HCT116 (cell line): Measurements from ENCODE around the gene ERC1. TPM values are rescaled to one million over a fixed set of nuclear protein-coding genes. Genes with fewer than 3 reads are reported as not detected.

Experiments used
- ATAC-seq: fragments of 200-7000 bp; cut with Tn5 transposase; 2 replicates; pipeline ENCODE4 v1.9.1; 2020; ENCODE audit warnings: mild to moderate bottlenecking, moderate library complexity
- BruUV-seq: library from RNA; stranded (reverse); fragments of 400-500 nt; replicated peaks from 2 replicates; lab custom pipeline; 2021; lab: Mats Ljungman, UMichigan
- CTCF ChIA-PET: fragments of 300-600 bp; sonication (Branson Sonifier 250); formaldehyde crosslinking; loops from one replicate; lab custom pipeline; 2021; ENCODE audit warnings: antibody characterized with exemption; lab: Charles Lee
- POLR2A ChIA-PET: fragments of 300-600, 350-600 bp; sonication (Branson Sonifier 250); formaldehyde crosslinking; loops from one replicate; lab custom pipeline; 2021; ENCODE audit warnings: antibody characterized with exemption; lab: Charles Lee
- RAD21 ChIA-PET, 2 experiments: fragments of 300-600 bp; sonication (Branson Sonifier 250); formaldehyde crosslinking; loops; one replicate each; lab custom pipeline; 2023; ENCODE audit warnings: low total read pairs in 2 of 2; ENCODE audit not compliant: uncharacterized antibody in 2 of 2, unreplicated experiment in 2 of 2, low non-redundant PET in 1 of 2; lab: Charles Lee
- DNase-seq: peaks from one replicate; pipeline ENCODE4 v3.0.0-alpha.2; 2010; ENCODE audit warnings: low read depth, low spot score
- H2AFZ ChIP-seq: fragments of 200-600 bp; shearing (Covaris generic), sonication (generic); 2 replicates; pipeline ENCODE4 v1.6.1; 2017; ENCODE audit warnings: low read depth, mixed run types, mixed read lengths, antibody characterized with exemption, low read length; ENCODE audit not compliant: poor library complexity, severe bottlenecking
- H3K27ac ChIP-seq: 2 replicates; pipeline ENCODE4 v1.5.1; 2012; ENCODE audit warnings: low read depth, low read length
- H3K27me3 ChIP-seq: fragments of 200-600 bp; sonication (generic); 2 replicates; pipeline ENCODE4 v1.6.1; 2016; ENCODE audit warnings: mixed run types, low read length, mixed read lengths; ENCODE audit not compliant: insufficient read depth
- H3K36me3 ChIP-seq, 2 experiments: fragments of 200-500 bp in 1 of 2; fragments of 200-600 bp in 1 of 2; sonication (Bioruptor generic) in 1 of 2; sonication (generic) in 1 of 2; 2 replicates each; pipeline versions ENCODE4 v1.5.1 to v1.6.1; 2014 to 2016; ENCODE audit warnings: low read length in 2 of 2, inconsistent platforms in 1 of 2, mixed read lengths in 1 of 2, mixed run types in 1 of 2; ENCODE audit not compliant: insufficient read depth in 2 of 2, control insufficient read depth in 1 of 2
- H3K4me1 ChIP-seq, 2 experiments: fragments of 200-600 bp in 1 of 2; sonication (generic) in 1 of 2; 2 replicates each; pipeline versions ENCODE4 v1.5.1 to v1.6.1; 2012 to 2017; ENCODE audit warnings: low read length in 2 of 2, inconsistent platforms in 1 of 2, mild to moderate bottlenecking in 1 of 2, mixed read lengths in 1 of 2, mixed run types in 1 of 2, moderate library complexity in 1 of 2; ENCODE audit not compliant: insufficient read depth in 2 of 2, control insufficient read depth in 1 of 2
- H3K4me2 ChIP-seq: fragments of 200-600 bp; sonication (generic); 2 replicates; pipeline ENCODE4 v1.6.1; 2017; ENCODE audit warnings: mixed run types, low read length, mixed read lengths
- H3K4me3 ChIP-seq, 2 experiments: fragments of 200-600 bp in 1 of 2; sonication (generic) in 1 of 2; replicated peaks in 1 of 2; 2 replicates each; pipeline ENCODE4 v1.5.1; 2011 to 2016; ENCODE audit warnings: low read length in 2 of 2, control low read depth in 1 of 2, low read depth in 1 of 2, mild to moderate bottlenecking in 1 of 2, mixed read lengths in 1 of 2, mixed run types in 1 of 2
- H3K79me2 ChIP-seq: fragments of 200-600 bp; sonication (generic); 2 replicates; pipeline ENCODE4 v1.6.1; 2017; ENCODE audit warnings: mild to moderate bottlenecking, mixed run types, low read length, moderate library complexity, mixed read lengths; ENCODE audit not compliant: insufficient read depth
- H3K9ac ChIP-seq: fragments of 200-600 bp; sonication (generic); 2 replicates; pipeline ENCODE4 v1.6.1; 2016; ENCODE audit warnings: low read length, mixed read lengths
- H3K9me2 ChIP-seq: fragments of 200-600 bp; sonication (generic), shearing (Covaris generic); 2 replicates; pipeline ENCODE4 v1.6.1; 2017; ENCODE audit warnings: mixed run types, mild to moderate bottlenecking, moderate library complexity; ENCODE audit not compliant: insufficient read depth
- H3K9me3 ChIP-seq, 2 experiments: fragments of 200-500 bp in 1 of 2; fragments of 200-600 bp in 1 of 2; sonication (Bioruptor generic) in 1 of 2; sonication (generic) in 1 of 2; 2 replicates each; pipeline ENCODE4 v1.6.1; 2014 to 2017; ENCODE audit warnings: low read length in 2 of 2, mixed read lengths in 2 of 2, inconsistent platforms in 1 of 2, low read depth in 1 of 2, mild to moderate bottlenecking in 1 of 2, mixed run types in 1 of 2, moderate library complexity in 1 of 2; ENCODE audit not compliant: control insufficient read depth in 1 of 2, insufficient read depth in 1 of 2
- H4K20me1 ChIP-seq: fragments of 200-600 bp; sonication (generic), shearing (Covaris generic); 2 replicates; pipeline ENCODE4 v1.6.1; 2017; ENCODE audit warnings: mixed run types, mild to moderate bottlenecking, moderate library complexity; ENCODE audit not compliant: insufficient read depth
- CBX3 ChIP-seq: IDR thresholded peaks from 2 replicates; pipeline ENCODE4 v1.6.1; 2012; ENCODE audit warnings: low read depth
- CEBPB ChIP-seq: IDR thresholded peaks from 2 replicates; pipeline ENCODE4 v1.6.1; 2012; ENCODE audit warnings: low read depth
- EGR1 ChIP-seq: IDR thresholded peaks from 2 replicates; pipeline ENCODE4 v1.6.1; 2012; ENCODE audit warnings: low read depth
- ELF1 ChIP-seq: IDR thresholded peaks from 2 replicates; pipeline ENCODE4 v1.6.1; 2012; ENCODE audit warnings: low read depth, borderline replicate concordance
- EZH2 ChIP-seq: fragments of 200-600 bp; sonication (generic); IDR thresholded peaks from 2 replicates; pipeline ENCODE4 v1.6.1; 2017; ENCODE audit warnings: antibody characterized with exemption, mixed run types
- FOSL1 ChIP-seq: IDR thresholded peaks from 2 replicates; pipeline ENCODE4 v1.6.1; 2012; ENCODE audit warnings: low read depth
- MAX ChIP-seq: IDR thresholded peaks from 2 replicates; pipeline ENCODE4 v1.6.1; 2012
- POLR2A ChIP-seq: IDR thresholded peaks from 2 replicates; pipeline ENCODE4 v1.7.0; 2011; ENCODE audit warnings: borderline replicate concordance; ENCODE audit not compliant: insufficient read depth, insufficient read length; ENCODE audit errors: extremely low read depth
- POLR2AphosphoS5 ChIP-seq: IDR thresholded peaks from 2 replicates; pipeline ENCODE4 v1.6.1; 2011; ENCODE audit warnings: mild to moderate bottlenecking, low read depth, low read length, moderate library complexity
- RAD21 ChIP-seq: IDR thresholded peaks from 2 replicates; pipeline ENCODE4 v1.6.1; 2012; ENCODE audit warnings: low read depth, mild to moderate bottlenecking
- SP1 ChIP-seq: IDR thresholded peaks from 2 replicates; pipeline ENCODE4 v1.6.1; 2012; ENCODE audit warnings: low read depth
- SRF ChIP-seq: IDR thresholded peaks from 2 replicates; pipeline ENCODE4 v1.6.1; 2012; ENCODE audit warnings: low read depth
- TCF7L2 ChIP-seq: IDR thresholded peaks from 2 replicates; pipeline ENCODE4 v1.7.0; 2011; ENCODE audit warnings: borderline replicate concordance, inconsistent platforms; ENCODE audit not compliant: insufficient read depth, insufficient read length; ENCODE audit errors: extremely low read depth
- YY1 ChIP-seq: IDR thresholded peaks from 2 replicates; pipeline ENCODE4 v1.6.1; 2011; ENCODE audit warnings: low read length, low read depth, moderate library complexity, mild to moderate bottlenecking; ENCODE audit not compliant: insufficient replicate concordance; ENCODE audit errors: extremely low read depth
- ZBTB33 ChIP-seq: IDR thresholded peaks from 2 replicates; pipeline ENCODE4 v1.6.1; 2011; ENCODE audit warnings: mild to moderate bottlenecking, low read length, moderate library complexity; ENCODE audit not compliant: insufficient replicate concordance; ENCODE audit errors: extremely low read depth
- ZFX ChIP-seq: fragments of 450-650 bp; IDR thresholded peaks from 2 replicates; pipeline ENCODE4 v1.6.1; 2017
- intact Hi-C: fragments of 100-400 bp; cut with micrococcal nuclease; formaldehyde crosslinking; loops from 2 replicates; pipeline ENCODE4 v1.10.0; 2022
- total RNA-seq: library from RNA; stranded (reverse); gene quantifications from one replicate; pipeline ENCODE4 v1.2.1, GENCODE V29; 2021; ENCODE audit not compliant: unreplicated experiment

ERC1 gene
- total RNA-seq, 1 experiment from 2014 or later, result 41.9 TPM

DNA sequence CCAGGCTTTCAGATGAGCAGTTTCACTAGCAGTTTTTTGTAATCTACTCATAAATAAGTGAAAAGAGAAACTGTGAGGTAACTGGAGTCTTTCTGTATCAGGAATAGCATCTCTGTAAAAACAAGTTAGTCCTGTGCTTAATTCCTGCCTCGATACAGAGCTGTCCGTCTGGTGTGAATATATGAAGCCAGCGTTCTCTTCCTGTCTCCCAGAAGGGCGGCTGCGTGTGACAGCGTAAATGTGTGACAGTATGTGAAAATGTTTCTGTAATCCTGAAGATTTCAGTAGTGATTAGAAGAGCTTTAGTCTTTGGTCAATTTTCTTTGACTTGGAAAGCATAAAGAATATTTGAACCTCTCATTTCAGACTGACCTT is 453.1 kb downstream of the ERC1 start:
- no TSS peak for BruUV-seq

GRCh38 chr12:1445807-1446206 is 454.8 kb downstream of the ERC1 start:
- H3K4me1 ChIP-seq, result no peaks in the 10 kb centered on the region
- ChIA-PET CTCF (no interaction called here), POLR2A (interaction anchor here (1.0 kb wide), 1 partner anchor 12 kb away, joined by 3 read pairs; no protein-coding TSS in a partner anchor), RAD21 (interaction anchor here in 1 of 2 experiments (1.7 kb wide), 1 partner anchor 328 kb away, joined by 3 read pairs; no protein-coding TSS in a partner anchor)
- no peak overlapping the region for H3K4me3 ChIP-seq
- no peaks in the 10 kb centered on the region for H3K9me3 ChIP-seq
- no peaks in the 10 kb centered on the region for H3K27me3 ChIP-seq
- H4K20me1 ChIP-seq, result no peaks in the 10 kb centered on the region
- H3K79me2 ChIP-seq, result no peaks in the 10 kb centered on the region
- H3K27ac ChIP-seq, result no peak overlapping the region
- no peak for ATAC-seq
- no peak overlapping the region for H2AFZ ChIP-seq
- intact Hi-C loops, result no loop called here
- no TSS peak for BruUV-seq
- no peak for DNase-seq
- H3K9ac ChIP-seq, result no peak overlapping the region
- H3K4me2 ChIP-seq, result no peak overlapping the region
- H3K36me3 ChIP-seq, result no peaks in the 10 kb centered on the region
- H3K9me2 ChIP-seq, result no peaks in the 10 kb centered on the region
- TF ChIP-seq EZH2 (no peak), RAD21 (no peak), ZBTB33 (no peak), YY1 (no peak), CEBPB (no peak), EGR1 (no peak), FOSL1 (no peak), SRF (no peak), SP1 (no peak), MAX (no peak), POLR2A (no peak), ELF1 (no peak), ZFX (no peak), TCF7L2 (no peak), POLR2AphosphoS5 (no peak), CBX3 (no peak)

More for the DNA sequence above, 453.1 kb downstream of the ERC1 start:
- Histone ChIP-seq H3K9ac (no peak overlapping the region), H2AFZ (no peak overlapping the region)
- no peak for ATAC-seq
- TF ChIP-seq RAD21 (no peak), ELF1 (no peak), MAX (no peak), EZH2 (no peak)
- TF ChIP-seq, all 23 proteins: peak for 0
- Histone ChIP-seq H3K36me3 (no peaks in the 10 kb centered on the region), H3K4me2 (no peak overlapping the region), H3K27me3 (no peaks in the 10 kb centered on the region), H3K79me2 (no peaks in the 10 kb centered on the region), H3K9me3 (no peaks in the 10 kb centered on the region), H3K4me1 (no peaks in the 10 kb centered on the region), H4K20me1 (no peaks in the 10 kb centered on the region), H3K4me3 (no peak overlapping the region), H3K27ac (no peak overlapping the region), H3K9me2 (no peaks in the 10 kb centered on the region)
- DNase-seq, result no peak
- CTCF ChIA-PET, result no interaction called here
- intact Hi-C loops, result no loop called here
- RAD21 ChIA-PET, result no interaction called here
- POLR2A ChIA-PET, result no interaction called here
